K562 (cell line): ENCODE results near the gene RNU6-1.

Source experiments
- BDP1 ChIP-seq: IDR thresholded peaks from 3 replicates; pipeline ENCODE4 v1.6.1; 2011; ENCODE audit not compliant: insufficient read length, insufficient read depth
- CBX2 ChIP-seq: fragments of 200-600 bp; sonication (generic); IDR thresholded peaks from one replicate; pipeline ENCODE4 v1.6.1; 2012; ENCODE audit warnings: mild to moderate bottlenecking, low read length, inconsistent platforms; ENCODE audit not compliant: insufficient read depth, poor library complexity, severe bottlenecking
- GABPB2 ChIP-seq: fragments of 250-450 bp; sonication (Bioruptor Pico); conservative IDR thresholded peaks from 2 replicates; pipeline ENCODE4 v1.5.1; 2021; ENCODE audit warnings: mild to moderate bottlenecking
- MYNN ChIP-seq, 2 experiments: sonication (generic); formaldehyde crosslinking in 1 of 2; IDR thresholded peaks; 2 replicates each; pipeline versions ENCODE4 v1.5.0 to v1.6.1; 2016 to 2020; ENCODE audit warnings: antibody characterized with exemption in 1 of 2, missing genetic modification reagents in 1 of 2
- NR2C2 ChIP-seq, 2 experiments: fragments of 200-800 bp in 1 of 2; sonication (Bioruptor generic) in 1 of 2; sonication (generic) in 1 of 2; formaldehyde crosslinking in 1 of 2; IDR thresholded peaks; 2 replicates each; pipeline versions ENCODE4 v1.6.1 to v1.8.0; 2016 to 2022; ENCODE audit warnings: mild to moderate bottlenecking in 1 of 2, missing compliant biosample characterization in 1 of 2, missing genetic modification characterization in 1 of 2, missing genetic modification reagents in 1 of 2
- POLR2A ChIP-seq: fragments of 450-650 bp; conservative IDR thresholded peaks from 2 replicates; pipeline ENCODE4 v1.6.1; 2016
- SAFB ChIP-seq: fragments of 200-400 bp; formaldehyde crosslinking; IDR thresholded peaks from 2 replicates; pipeline ENCODE4 v1.6.1; 2017; ENCODE audit warnings: low read depth, low read length, borderline replicate concordance
- SMARCE1 ChIP-seq: fragments of 450-650 bp; IDR thresholded peaks from 2 replicates; pipeline ENCODE4 v1.7.1; 2016; ENCODE audit warnings: mild to moderate bottlenecking
- TAF1 ChIP-seq: IDR thresholded peaks from 2 replicates; pipeline ENCODE4 v1.6.1; 2011; ENCODE audit warnings: mild to moderate bottlenecking, low read length, moderate library complexity; ENCODE audit not compliant: insufficient read depth, control insufficient read depth, severe bottlenecking; ENCODE audit errors: extremely low read depth
- TF ChIP-seq, protein P1 (sequence below): sonication (generic); formaldehyde crosslinking; IDR thresholded peaks from 2 replicates; pipeline ENCODE4 v1.9.0; 2022; ENCODE audit warnings: mild to moderate bottlenecking, missing genetic modification reagents
- TF ChIP-seq, protein P2 (sequence below): fragments of 450-650 bp; formaldehyde crosslinking; IDR thresholded peaks from 2 replicates; pipeline ENCODE4 v1.4.0; 2022; ENCODE audit warnings: missing genetic modification characterization
- TF ChIP-seq, protein P3 (sequence below): fragments of 250-450 bp; sonication (Bioruptor Pico); IDR thresholded peaks from 2 replicates; pipeline ENCODE4 v1.5.0; 2020; ENCODE audit warnings: mild to moderate bottlenecking, borderline replicate concordance
- TF ChIP-seq, protein P4 (sequence below), 2 experiments: fragments of 450-650 bp in 1 of 2; sonication (generic) in 1 of 2; formaldehyde crosslinking in 1 of 2; IDR thresholded peaks; 2 replicates each; pipeline versions ENCODE4 v1.7.1 to v1.9.0; 2016 to 2022; ENCODE audit warnings: inconsistent platforms in 1 of 2, mild to moderate bottlenecking in 1 of 2, missing genetic modification reagents in 1 of 2
- TF ChIP-seq, protein P5 (sequence below): sonication (generic); formaldehyde crosslinking; IDR thresholded peaks from 2 replicates; pipeline ENCODE4 v1.8.1; 2022; ENCODE audit warnings: missing genetic modification reagents

DNA sequence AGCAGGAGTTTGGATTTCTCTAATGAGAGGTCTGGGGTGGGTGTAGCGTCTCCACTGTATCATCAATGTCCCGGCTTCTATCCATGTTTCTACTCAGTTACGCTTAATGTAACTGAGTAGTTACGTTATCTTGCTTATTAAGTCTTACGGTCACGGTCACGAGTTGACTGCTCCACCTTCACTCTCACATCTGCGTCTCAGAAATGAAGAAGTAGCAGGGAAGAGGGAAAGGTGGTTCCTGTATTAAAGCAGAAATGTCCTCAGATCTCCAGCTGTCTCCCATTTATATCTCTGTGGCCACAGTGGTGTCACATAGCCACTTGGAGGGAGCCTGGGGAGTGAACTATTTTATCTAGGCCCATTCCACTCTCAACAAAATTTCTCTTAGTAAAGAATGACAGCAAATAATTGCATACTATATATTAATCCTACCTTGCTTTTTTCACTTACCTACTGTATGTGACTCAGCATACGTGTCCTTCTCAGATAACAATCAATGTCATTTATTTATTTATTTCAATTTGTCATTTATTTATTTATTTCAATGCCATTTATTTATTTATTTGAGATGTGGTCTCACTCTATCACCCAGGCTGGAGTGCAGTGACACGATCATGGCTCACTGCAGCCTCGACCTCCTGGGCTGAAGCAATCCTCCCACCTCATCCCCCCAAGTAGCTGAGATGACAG lies 39.7 kb upstream of the RNU6-1 start:
- TF ChIP-seq, protein P1, sequence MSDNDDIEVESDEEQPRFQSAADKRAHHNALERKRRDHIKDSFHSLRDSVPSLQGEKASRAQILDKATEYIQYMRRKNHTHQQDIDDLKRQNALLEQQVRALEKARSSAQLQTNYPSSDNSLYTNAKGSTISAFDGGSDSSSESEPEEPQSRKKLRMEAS (CRISPR knock-in tag) = no peak
- no peak for TF ChIP-seq POLR2A
- TF ChIP-seq TAF1 = no peak
- TF ChIP-seq, protein P2, sequence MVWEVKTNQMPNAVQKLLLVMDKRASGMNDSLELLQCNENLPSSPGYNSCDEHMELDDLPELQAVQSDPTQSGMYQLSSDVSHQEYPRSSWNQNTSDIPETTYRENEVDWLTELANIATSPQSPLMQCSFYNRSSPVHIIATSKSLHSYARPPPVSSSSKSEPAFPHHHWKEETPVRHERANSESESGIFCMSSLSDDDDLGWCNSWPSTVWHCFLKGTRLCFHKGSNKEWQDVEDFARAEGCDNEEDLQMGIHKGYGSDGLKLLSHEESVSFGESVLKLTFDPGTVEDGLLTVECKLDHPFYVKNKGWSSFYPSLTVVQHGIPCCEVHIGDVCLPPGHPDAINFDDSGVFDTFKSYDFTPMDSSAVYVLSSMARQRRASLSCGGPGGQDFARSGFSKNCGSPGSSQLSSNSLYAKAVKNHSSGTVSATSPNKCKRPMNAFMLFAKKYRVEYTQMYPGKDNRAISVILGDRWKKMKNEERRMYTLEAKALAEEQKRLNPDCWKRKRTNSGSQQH (CRISPR knock-in tag) = no peak
- TF ChIP-seq MYNN (IDR thresholded peaks at IDR 0.05) = no peak
- no peak for TF ChIP-seq MYNN (CRISPR knock-in tag; IDR thresholded peaks at IDR 0.05)
- TF ChIP-seq CBX2 = no peak
- TF ChIP-seq, protein P3, sequence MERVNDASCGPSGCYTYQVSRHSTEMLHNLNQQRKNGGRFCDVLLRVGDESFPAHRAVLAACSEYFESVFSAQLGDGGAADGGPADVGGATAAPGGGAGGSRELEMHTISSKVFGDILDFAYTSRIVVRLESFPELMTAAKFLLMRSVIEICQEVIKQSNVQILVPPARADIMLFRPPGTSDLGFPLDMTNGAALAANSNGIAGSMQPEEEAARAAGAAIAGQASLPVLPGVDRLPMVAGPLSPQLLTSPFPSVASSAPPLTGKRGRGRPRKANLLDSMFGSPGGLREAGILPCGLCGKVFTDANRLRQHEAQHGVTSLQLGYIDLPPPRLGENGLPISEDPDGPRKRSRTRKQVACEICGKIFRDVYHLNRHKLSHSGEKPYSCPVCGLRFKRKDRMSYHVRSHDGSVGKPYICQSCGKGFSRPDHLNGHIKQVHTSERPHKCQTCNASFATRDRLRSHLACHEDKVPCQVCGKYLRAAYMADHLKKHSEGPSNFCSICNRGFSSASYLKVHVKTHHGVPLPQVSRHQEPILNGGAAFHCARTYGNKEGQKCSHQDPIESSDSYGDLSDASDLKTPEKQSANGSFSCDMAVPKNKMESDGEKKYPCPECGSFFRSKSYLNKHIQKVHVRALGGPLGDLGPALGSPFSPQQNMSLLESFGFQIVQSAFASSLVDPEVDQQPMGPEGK (CRISPR knock-in tag) = no peak
- 0 out of 2 replicates have a peak, but pooled peaks have one; percentile 16 for TF ChIP-seq SMARCE1
- TF ChIP-seq, protein P4, sequence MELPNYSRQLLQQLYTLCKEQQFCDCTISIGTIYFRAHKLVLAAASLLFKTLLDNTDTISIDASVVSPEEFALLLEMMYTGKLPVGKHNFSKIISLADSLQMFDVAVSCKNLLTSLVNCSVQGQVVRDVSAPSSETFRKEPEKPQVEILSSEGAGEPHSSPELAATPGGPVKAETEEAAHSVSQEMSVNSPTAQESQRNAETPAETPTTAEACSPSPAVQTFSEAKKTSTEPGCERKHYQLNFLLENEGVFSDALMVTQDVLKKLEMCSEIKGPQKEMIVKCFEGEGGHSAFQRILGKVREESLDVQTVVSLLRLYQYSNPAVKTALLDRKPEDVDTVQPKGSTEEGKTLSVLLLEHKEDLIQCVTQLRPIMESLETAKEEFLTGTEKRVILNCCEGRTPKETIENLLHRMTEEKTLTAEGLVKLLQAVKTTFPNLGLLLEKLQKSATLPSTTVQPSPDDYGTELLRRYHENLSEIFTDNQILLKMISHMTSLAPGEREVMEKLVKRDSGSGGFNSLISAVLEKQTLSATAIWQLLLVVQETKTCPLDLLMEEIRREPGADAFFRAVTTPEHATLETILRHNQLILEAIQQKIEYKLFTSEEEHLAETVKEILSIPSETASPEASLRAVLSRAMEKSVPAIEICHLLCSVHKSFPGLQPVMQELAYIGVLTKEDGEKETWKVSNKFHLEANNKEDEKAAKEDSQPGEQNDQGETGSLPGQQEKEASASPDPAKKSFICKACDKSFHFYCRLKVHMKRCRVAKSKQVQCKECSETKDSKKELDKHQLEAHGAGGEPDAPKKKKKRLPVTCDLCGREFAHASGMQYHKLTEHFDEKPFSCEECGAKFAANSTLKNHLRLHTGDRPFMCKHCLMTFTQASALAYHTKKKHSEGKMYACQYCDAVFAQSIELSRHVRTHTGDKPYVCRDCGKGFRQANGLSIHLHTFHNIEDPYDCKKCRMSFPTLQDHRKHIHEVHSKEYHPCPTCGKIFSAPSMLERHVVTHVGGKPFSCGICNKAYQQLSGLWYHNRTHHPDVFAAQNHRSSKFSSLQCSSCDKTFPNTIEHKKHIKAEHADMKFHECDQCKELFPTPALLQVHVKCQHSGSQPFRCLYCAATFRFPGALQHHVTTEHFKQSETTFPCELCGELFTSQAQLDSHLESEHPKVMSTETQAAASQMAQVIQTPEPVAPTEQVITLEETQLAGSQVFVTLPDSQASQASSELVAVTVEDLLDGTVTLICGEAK (IDR thresholded peaks at IDR 0.05) = no peak
- TF ChIP-seq, protein P4 (CRISPR knock-in tag; IDR thresholded peaks at IDR 0.05) = no peak
- TF ChIP-seq NR2C2 (CRISPR knock-in tag; IDR thresholded peaks at IDR 0.05) = no peak
- TF ChIP-seq NR2C2 (tag; IDR thresholded peaks at IDR 0.05) = no peak
- TF ChIP-seq, protein P5, sequence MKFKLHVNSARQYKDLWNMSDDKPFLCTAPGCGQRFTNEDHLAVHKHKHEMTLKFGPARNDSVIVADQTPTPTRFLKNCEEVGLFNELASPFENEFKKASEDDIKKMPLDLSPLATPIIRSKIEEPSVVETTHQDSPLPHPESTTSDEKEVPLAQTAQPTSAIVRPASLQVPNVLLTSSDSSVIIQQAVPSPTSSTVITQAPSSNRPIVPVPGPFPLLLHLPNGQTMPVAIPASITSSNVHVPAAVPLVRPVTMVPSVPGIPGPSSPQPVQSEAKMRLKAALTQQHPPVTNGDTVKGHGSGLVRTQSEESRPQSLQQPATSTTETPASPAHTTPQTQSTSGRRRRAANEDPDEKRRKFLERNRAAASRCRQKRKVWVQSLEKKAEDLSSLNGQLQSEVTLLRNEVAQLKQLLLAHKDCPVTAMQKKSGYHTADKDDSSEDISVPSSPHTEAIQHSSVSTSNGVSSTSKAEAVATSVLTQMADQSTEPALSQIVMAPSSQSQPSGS (CRISPR knock-in tag) = no peak
- TF ChIP-seq SAFB = no peak
- no peak for TF ChIP-seq BDP1
- no peak for TF ChIP-seq GABPB2 (CRISPR knock-in tag)
